OCI-LY3 (cell line): Measurements from ENCODE around the gene MGAT5B.

Experiments used
- EZH2phosphoT487 ChIP-seq: fragments of 200-600 bp; shearing (Covaris generic); IDR thresholded peaks from 2 replicates; pipeline ENCODE4 v1.6.1; 2018; ENCODE audit warnings: antibody characterized with exemption, mixed run types, low read depth
- TF ChIP-seq, protein P1 (sequence below): fragments of 200-600, 300-600 bp; sonication (generic); IDR thresholded peaks from 2 replicates; pipeline ENCODE4 v1.5.1; 2014; ENCODE audit warnings: antibody characterized with exemption, low read length, low read depth

DNA sequence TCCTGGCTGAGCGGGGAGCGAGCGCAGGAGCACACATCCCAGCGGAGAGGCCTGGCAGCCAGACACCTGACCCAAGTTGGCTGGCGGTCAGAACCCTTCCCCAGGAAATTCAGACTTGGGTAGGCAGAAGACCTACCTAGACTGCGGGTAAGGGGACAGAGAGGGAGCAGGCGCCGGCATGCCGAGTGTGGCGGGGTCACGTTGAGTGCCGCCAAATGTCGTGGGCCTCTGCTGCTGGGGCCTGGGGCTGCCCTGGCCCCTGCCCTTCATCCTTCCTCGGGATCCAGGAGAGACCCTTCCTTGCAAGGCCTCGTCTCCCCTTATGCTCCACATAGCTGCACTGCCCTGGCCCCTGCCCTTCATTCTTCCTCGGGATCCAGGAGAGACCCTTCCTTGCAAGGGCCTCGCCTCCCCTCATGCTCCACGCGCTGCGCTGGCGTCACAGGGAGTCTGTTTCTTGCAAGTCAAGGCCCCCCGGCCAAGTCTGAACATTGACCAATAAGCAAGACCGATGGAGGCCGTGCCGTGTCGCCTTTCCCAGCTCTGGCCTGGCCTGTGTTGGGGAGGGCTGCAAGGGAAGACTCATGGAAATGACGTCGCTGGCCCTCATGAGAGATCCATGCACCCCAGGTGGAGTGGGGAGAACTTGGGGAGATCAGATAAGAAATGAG is 47.8 kb downstream of the MGAT5B start:
- TF ChIP-seq, protein P1, sequence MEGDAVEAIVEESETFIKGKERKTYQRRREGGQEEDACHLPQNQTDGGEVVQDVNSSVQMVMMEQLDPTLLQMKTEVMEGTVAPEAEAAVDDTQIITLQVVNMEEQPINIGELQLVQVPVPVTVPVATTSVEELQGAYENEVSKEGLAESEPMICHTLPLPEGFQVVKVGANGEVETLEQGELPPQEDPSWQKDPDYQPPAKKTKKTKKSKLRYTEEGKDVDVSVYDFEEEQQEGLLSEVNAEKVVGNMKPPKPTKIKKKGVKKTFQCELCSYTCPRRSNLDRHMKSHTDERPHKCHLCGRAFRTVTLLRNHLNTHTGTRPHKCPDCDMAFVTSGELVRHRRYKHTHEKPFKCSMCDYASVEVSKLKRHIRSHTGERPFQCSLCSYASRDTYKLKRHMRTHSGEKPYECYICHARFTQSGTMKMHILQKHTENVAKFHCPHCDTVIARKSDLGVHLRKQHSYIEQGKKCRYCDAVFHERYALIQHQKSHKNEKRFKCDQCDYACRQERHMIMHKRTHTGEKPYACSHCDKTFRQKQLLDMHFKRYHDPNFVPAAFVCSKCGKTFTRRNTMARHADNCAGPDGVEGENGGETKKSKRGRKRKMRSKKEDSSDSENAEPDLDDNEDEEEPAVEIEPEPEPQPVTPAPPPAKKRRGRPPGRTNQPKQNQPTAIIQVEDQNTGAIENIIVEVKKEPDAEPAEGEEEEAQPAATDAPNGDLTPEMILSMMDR = no peak
- TF ChIP-seq EZH2phosphoT487 = no peak
